IPS-18c (cell line): ENCODE data around the gene ATP2A3.

Source experiments
- H3K4me3 ChIP-seq: 2 replicates; pipeline ENCODE4 v1.7.0; 2013; ENCODE audit warnings: low read depth, mild to moderate bottlenecking, low read length, moderate library complexity; ENCODE audit not compliant: insufficient read depth
- H3K9me3 ChIP-seq: one replicate; pipeline ENCODE4 v1.6.1; 2013; ENCODE audit warnings: mild to moderate bottlenecking, low read length, moderate library complexity; ENCODE audit not compliant: control insufficient read depth, insufficient read depth

ATP2A3 gene

DNA sequence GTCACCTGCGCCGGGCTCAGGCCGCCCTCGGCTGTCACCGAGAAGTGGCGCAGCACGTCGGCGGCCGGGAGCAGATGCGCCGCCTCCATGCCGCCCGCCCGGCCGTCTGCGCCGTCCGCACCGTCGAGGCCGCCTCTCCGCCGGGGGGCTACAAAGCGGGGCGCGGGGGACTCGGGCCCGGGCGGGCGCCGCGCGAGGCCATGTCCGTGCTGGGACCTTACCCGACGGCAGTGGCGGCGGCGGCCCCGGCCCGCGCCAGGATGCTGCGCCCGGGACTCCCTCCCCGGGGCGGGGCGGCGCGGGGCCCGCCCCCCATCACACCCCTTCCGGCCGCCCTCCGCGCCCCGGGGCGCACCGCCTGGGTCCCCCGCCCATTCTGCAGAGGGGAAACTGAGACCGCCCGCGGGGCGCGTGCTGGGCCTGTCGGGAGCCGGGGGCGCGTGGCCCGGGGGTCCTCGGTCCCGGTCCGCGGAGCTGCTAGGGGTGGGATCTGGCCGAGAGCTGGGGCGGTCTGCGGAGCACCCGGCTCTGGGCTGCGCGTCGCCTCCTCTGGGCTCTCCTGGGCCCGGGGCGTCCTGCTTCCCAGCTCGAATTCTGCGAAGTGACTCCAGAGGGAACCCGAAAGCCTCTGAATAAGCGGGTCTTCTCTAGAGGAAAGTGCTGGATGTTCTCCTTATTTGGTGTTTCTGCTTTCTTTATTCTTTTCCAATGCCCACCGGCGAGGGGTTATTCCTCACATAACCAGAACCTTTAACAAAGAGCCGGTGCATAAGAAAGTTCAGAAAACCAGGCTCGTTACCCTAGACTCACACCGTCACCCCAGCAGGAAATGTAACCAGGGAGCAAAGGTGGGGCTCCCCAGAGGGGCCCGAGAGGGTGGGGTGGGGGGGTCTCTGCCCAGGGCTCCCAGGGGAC is at the start of gene ATP2A3:
Gene ATP2A3, minus strand, starts transcription at position 235 of the 915 bp plus-strand sequence. Its CDS starts 146 bp downstream, at position 89.
- Histone ChIP-seq H3K4me3 (peak within 1 kb of the TSS; percentile 59), H3K9me3 (no peaks in the 10 kb centered on the region)

GRCh38 chr17:4010754-4011153 is 46.5 kb upstream of the ATP2A3 start:
- Histone ChIP-seq H3K9me3 (no peaks in the 10 kb centered on the region), H3K4me3 (no peak overlapping the region)

DNA sequence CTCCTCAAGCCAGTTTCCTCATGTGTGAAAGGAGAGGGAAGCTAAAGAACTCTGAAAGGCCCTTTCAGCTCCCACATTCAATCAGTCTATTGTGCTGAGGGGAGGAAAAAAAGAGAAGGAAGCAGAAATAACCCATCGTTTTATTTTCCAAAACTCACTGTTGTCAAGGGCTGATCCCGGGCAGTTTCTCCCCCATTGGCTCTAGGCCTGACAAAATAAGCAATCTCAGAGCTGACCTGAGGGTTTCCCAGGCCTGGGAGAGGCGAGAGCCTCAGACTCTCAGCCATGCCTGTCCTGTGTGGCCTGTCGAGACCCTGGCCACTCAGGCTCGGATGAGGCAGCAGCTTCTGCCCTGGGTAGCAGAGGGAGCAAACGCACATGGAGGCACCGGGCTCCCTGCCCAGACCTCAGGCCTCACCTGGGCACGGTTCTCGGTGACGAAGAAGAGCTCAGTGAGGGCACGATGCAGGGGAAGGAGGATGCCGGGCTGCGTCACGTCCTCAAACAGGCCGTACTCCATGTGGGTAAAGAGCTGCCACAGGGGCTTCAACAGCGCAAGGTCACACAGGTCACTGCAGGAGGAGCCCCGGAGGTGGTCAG is 45.0 kb upstream of the ATP2A3 start:
- no peaks in the 10 kb centered on the region for H3K9me3 ChIP-seq
- H3K4me3 ChIP-seq: no peak overlapping the region

GRCh38 chr17:4008441-4009185 is 44.4 kb upstream of the ATP2A3 start:
- Histone ChIP-seq H3K9me3 (no peaks in the 10 kb centered on the region), H3K4me3 (no peak overlapping the region)

DNA sequence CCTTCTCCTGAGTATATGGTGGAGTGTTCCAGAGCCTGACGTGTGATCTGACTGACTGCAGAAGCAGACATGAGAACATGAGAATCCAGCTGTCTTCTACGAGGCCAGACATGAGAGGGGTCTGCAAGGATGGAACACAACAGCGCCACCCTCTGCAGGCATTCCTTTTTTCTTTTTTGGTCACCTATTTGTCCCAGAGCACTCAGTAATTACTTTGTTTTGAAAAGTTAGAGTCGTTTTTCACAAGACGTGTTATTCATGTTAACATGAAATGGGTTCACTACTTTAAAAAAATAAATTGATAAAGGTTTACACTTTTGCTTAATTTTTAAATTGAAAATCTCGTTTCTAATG is 43.8 kb upstream of the ATP2A3 start:
- no peaks in the 10 kb centered on the region for H3K9me3 ChIP-seq
- no peak overlapping the region for H3K4me3 ChIP-seq

- Histone ChIP-seq H3K9me3 (no peaks in the 10 kb centered on the region), H3K4me3 (no peak overlapping the region)
These were observed 43.3 kb upstream of the ATP2A3 start for GRCh38 chr17:4007346-4008081.

- Histone ChIP-seq H3K9me3 (no peaks in the 10 kb centered on the region), H3K4me3 (no peak overlapping the region)
These were observed 42.5 kb upstream of the ATP2A3 start for GRCh38 chr17:4006745-4007211.

DNA sequence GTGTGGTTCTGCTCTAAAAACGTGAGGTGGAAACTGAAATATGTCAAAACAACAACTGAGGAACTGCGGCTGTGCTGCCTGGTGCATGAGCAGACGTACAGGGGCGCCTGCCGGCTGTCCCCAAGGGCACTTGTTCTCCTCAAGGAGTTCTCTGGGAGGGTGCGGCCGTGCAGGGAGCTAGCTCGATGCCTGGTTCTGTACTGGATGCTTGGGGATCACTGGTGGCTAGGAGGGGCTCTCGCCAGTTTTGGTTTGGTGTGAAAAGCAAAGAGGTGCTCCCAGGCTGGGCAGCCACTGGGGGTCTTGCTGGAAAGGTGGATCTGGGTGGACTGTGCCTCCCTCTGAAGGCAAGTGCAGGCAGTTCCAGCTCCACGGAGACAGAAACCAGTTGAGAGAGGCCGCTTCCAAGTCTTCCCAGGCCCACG is 41.9 kb upstream of the ATP2A3 start:
- Histone ChIP-seq H3K4me3 (no peak overlapping the region), H3K9me3 (no peaks in the 10 kb centered on the region)

GRCh38 chr17:4005296-4006164 is 41.3 kb upstream of the ATP2A3 start:
- Histone ChIP-seq H3K4me3 (no peak overlapping the region), H3K9me3 (no peaks in the 10 kb centered on the region)

GRCh38 chr17:4004517-4005295 is 40.5 kb upstream of the ATP2A3 start:
- H3K9me3 ChIP-seq: no peaks in the 10 kb centered on the region
- H3K4me3 ChIP-seq: no peak overlapping the region

DNA sequence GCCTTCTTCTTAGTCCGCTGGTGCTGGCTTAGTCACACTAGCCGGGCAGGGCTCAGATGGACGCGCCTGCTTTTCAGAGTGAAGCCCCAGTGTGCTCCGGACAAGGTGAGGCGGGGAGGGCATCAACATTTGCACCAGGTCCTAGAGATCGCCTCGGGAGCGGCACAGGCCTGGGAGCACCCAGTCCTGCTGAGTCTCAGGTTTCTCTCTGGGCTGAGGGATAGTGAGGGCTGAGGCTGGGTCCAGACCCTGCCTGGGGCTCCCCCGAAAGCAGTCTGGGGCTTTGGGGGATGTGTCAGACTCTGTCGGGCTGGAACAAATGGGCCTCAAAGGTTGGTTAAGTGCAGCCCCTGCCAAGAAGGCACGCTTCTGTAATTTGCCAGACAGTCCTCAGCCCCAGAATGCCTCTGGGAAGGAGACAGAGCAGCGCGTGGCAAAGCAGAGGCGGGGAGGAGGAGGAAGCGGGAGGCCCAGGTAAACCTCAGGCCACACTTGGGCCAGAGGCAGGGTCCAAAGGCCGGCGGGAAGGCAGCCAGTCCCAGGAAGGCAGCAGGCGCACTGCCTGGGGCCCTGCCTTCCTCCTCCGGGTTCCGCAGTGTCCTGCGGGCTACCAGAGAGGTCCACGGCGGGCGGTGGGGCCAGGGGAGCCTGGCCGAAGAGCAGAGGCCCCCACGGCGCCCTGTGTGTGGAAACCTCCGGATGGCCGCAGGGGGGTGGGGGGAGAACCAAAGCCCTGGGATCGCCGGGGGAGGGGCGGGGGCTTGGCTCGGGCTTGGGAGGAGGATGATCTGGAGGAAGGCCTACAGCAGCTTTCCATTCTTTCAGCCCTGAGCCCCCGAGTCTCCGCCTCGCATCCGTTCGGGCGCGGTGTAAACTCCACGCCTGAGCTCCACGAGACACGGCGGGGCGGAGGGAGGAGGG is 39.5 kb upstream of the ATP2A3 start:
- no peak overlapping the region for H3K4me3 ChIP-seq
- no peaks in the 10 kb centered on the region for H3K9me3 ChIP-seq

DNA sequence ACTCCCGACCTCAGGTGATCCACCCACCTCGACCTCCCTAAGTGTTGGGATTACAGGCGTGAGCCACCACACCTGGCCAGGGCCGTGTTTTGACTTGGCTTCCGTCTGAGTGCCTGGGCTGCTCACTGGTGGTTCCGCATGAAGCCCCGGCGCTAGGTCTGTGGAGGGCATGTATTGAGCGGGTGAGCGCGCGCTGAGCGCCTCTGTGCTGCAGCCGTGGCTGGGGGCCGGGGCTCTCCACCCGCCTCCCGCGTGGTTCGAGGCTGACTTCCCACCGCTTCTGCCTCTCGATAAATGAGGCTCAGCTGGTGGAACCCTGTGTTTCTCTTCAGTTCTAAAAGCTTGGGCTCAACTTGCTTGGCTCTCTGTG is 38.9 kb upstream of the ATP2A3 start:
- no peaks in the 10 kb centered on the region for H3K9me3 ChIP-seq
- no peak overlapping the region for H3K4me3 ChIP-seq

GRCh38 chr17:4001048-4001590 is 36.9 kb upstream of the ATP2A3 start:
- H3K9me3 ChIP-seq: no peaks in the 10 kb centered on the region
- H3K4me3 ChIP-seq: no peak overlapping the region

- H3K4me3 ChIP-seq: no peak overlapping the region
These were observed 34.2 kb upstream of the ATP2A3 start for GRCh38 chr17:3998436-3998835.

GRCh38 chr17:3995067-3995466 is 30.8 kb upstream of the ATP2A3 start:
- no peaks in the 10 kb centered on the region for H3K9me3 ChIP-seq
- no peak overlapping the region for H3K4me3 ChIP-seq

More at GRCh38 chr17:3998436-3998835, 34.2 kb upstream of the ATP2A3 start:
- no peaks in the 10 kb centered on the region for H3K9me3 ChIP-seq
